Measurements from ENCODE around the gene GRB10. TPM values are rescaled to one million over a fixed set of nuclear protein-coding genes. Genes with fewer than 3 reads are reported as not detected.

Gene GRB10
- total and polyA plus RNA-seq, 2 of the 8 experiments (the other 6 are each of a cell fraction or from before 2014, with no cell fraction given), result 35.7 to 97.0 TPM

- TF ChIP-seq CHD7 (IDR thresholded peaks at IDR 0.05; ENCODE audit: insufficient replicate concordance, low read length) (no peak), NRF1 (IDR thresholded peaks at IDR 0.05; ENCODE audit: low read depth, low read length) (no peak), POU5F1 (IDR thresholded peaks at IDR 0.05; ENCODE audit: low read depth, low read length) (no peak), EZH2 (IDR thresholded peaks at IDR 0.05; ENCODE audit: low read depth, low read length, severe bottlenecking) (no peak), MAFK (IDR thresholded peaks at IDR 0.05; ENCODE audit: low read depth, low read length) (no peak), BACH1 (IDR thresholded peaks at IDR 0.05; ENCODE audit: low read length) (no peak), JUND (IDR thresholded peaks at IDR 0.05; ENCODE audit: low read length) (no peak), ATF3 (IDR thresholded peaks at IDR 0.05; ENCODE audit: insufficient read depth, low read depth, low read length) (no peak), HDAC6 (IDR thresholded peaks at IDR 0.05; ENCODE audit: low read depth, low read length) (no peak), CTBP2 (IDR thresholded peaks at IDR 0.05; ENCODE audit: borderline replicate concordance, insufficient read depth, insufficient read length, low read length) (no peak)
These were observed 151.6 kb downstream of the GRB10 start (continued) for GRCh38 chr7:50631100-50631499.

Data from H1 (cell line).